GM19438 (cell line): Measurements from ENCODE around the gene ARMC5.
"Not testable (repeated sequence)": the region's sequence is repeated elsewhere in the genome, so short reads cannot be mapped to it uniquely, and the experiment has no call there.

ENCODE experiments used
- ATAC-seq: cut with Tn5 transposase; IDR thresholded peaks from one replicate; pipeline ENCODE4 v1.9.1; 2021; ENCODE audit warnings: low read depth; ENCODE audit not compliant: unreplicated experiment

Gene ARMC5

DNA sequence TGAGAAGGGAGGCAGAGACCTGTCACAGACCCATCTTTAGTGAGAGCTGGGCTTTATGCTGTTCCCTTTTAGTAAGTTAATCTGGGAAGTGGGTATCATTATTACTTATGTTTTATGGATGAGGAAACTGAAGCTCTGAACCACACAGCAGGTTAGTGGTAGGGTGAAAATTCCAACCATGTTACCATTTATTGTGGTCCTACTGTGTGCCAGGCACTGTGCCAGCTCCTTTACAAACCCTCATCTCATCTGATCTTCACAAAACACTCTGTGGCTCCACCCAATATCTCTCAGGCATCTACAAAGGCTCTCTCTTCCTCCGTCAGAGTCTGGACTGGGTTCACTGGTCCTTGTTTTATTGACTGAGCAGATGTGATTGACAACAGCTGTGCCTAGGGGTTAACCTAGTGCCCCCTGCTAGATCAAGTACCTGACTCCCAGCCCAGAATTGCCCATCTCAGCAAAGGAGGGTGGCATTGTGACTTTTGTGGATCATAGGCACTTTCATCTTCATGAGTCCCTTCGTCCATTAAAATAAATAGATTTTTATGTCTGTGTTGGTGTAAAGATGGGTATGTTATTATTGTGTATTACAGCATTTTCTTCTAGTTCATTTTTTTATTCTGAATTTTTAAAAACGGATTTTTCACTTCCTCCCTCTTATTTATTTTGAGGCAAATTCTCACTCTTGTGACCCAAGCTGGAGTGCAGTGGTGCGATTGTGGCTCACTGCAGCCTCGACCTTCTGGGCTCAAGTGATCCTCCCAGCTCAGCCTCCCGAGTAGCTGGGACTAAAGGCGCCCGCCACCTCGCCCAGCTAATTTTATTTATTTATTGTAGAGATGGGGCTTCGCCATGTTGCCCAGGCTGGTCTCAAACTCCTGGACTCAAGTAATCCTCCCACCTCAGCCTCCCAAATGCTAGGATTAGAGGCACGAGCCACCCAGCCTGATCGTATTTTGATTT is 15.8 kb downstream of the ARMC5 start:
- ATAC-seq = no peak

DNA sequence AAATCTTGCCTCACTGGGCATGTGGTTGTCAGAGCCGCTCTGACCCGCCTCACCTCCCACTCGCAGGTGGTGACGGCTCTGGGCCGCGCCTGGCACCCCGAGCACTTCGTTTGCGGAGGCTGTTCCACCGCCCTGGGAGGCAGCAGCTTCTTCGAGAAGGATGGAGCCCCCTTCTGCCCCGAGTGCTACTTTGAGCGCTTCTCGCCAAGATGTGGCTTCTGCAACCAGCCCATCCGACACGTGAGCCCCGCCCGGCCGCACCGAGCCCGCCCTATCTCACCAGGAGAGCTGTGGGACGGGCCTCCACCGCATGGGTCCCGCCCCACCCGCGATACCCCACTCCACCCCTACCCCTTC is 16.6 kb downstream of the ARMC5 start:
- ATAC-seq = no peak

DNA sequence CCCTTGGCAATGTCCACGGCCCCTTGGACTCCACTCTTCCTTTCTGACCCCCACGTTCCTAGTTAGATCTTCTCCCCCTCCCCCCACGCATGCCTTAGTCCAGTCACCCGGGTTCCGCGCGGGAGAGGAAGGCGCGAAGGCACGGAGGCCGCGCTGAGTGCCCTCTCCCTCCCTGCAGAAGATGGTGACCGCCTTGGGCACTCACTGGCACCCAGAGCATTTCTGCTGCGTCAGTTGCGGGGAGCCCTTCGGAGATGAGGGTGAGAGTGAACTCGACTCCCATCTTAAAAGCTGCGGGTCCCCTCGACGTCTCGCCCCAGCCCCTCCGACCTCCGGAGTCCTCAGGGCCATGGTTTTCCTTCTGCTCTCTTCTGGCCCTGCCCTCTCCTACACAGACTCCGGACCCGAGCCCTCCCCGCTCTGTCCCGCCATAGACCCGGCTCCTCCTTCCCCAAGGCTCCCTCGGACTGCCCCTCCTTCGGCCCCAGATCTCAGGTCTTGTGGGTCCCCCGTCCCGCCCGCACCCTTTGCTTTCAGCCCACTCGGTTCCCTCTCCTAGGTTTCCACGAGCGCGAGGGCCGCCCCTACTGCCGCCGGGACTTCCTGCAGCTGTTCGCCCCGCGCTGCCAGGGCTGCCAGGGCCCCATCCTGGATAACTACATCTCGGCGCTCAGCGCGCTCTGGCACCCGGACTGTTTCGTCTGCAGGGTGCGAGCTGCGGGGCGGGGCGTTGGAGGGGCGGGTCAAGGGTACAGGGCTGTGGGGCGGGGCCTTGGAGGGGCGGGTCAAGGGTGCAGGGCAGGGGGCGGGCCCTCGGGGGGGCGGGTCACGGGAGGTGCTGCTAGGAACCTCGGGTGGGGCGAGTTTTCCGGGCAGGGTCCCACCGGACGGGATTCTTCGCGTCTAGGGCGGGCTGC is 17.3 kb downstream of the ARMC5 start:
- no peak for ATAC-seq

DNA sequence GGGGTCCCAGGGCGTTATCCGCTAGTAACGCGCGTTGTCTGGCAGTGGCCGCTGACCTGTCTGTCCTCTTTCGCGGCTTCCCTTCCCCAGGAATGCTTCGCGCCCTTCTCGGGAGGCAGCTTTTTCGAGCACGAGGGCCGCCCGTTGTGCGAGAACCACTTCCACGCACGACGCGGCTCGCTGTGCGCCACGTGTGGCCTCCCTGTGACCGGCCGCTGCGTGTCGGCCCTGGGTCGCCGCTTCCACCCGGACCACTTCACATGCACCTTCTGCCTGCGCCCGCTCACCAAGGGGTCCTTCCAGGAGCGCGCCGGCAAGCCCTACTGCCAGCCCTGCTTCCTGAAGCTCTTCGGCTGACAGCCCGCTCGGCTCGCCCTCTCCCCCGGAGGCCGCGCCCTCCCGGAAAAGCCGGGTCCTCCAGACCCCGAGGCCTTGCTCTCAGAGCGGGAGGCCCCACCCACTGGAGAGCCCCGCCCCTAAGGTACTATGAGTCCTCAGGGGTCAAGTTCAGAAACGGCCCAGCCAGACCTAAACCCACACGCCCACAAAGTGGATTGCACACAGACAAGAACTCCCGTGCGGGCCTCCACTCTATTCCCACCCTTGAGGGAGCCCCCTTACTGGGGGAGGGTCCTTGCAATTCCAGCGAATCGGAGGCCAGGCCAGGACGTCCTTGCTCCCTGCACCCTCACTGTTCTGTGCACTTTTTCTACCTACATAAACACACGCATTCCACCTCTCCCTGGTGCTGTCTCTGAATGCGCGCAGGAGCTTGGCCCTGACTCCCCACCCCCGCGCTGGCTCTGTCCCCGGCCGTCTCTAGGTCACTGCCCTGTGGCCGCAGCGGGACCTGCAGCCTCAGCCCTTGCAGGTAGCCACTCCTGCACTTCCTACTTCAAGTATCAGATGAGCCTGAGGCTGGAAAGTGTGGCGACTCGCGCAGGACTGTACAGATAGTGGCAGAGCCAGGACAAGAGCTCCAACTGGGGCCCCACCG is 18.2 kb downstream of the ARMC5 start:
- no peak for ATAC-seq

DNA sequence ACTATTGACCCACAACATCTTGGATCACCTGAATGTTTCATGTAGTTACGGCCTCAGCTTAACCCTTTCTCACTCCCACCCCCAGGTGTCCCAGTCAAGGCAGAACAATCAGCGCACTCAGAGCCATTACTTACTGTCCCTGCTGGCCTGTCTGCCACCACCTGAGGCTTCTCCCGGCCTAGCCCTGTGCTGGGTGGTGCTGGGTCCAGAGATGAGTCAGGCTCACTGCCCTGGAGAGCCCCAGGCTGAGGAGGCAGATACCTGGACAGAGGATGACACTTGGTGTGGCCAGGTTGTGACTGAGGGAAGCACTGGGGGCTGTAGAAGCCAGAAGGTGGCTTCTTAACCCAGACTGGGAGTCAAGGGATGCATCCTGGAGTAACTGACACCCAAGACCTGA is 19.7 kb downstream of the ARMC5 start:
- no peak for ATAC-seq

DNA sequence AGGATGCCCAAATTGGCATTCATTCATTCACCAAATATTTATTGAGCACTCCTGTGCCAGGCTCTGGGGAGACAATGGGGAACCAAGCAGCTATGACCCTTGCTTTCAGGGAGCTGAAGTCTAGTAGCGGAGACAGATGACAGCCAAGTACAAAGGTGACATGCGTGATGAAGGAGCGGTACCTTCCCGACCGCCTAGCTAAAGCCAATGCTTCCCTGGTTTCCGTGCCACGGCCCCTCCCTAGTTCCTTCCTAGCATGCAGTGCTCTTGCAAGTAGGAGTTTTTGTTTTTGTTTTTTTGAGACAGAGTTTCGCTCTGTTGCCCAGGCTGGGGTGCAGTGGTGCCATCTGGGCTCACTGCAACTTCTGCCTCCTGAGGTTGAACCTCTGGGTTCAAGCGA is 20.4 kb downstream of the ARMC5 start:
- ATAC-seq = no peak

DNA sequence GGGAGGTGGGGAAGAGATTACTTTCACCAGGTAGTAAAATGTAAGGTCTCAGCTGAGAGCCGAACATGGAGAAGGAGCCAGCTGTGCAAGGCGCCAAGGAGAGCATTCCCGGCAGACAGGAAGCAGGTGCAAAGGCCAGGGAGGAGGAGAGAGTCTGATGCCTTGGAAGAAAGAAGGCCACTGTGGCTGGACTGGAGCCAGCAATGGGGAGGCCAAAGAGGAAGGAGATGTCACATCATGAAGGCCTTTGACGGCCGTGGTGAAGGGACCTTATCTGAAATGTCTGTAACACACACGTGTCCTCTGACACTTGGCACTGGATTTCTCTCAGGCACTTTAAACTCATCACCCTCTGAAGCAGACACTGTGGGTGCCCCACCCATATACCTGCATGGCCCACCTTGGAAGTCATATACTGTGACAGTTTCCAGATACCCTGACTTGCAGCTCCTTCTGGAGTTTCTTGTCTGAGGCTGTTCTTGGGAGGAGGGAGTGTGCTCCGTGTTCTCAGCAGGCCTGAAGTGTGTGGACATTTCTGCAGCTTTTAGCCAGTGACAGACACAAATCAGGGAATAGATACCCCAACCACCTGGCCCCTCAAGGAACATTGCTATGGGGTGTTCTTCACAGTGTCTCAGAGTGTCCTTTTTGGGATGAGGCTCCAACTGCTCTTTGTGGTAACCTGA is 21.7 kb downstream of the ARMC5 start:
- ATAC-seq = no peak

DNA sequence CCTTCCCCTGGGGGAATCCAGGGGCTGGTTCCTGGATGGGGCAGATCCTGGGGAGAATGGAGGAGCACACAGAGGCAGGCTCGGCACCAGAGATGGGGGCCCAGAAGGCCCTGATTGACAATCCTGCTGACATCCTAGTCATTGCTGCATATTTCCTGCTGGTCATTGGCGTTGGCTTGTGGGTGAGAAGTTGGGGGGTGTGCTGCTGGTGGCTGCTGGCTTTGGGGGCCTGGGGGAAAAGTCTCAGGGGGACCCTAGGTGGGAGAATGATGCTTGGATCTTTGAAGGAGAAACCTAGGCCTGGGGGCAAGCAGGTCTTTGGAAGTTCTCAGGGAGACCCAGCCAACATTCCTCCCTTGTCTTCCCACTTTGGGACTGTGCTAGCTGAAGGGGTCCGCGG is 23.8 kb downstream of the ARMC5 start, which contains the start of gene SLC5A2:
Gene SLC5A2, plus strand, starts transcription at position 43 of the 400 bp plus-strand sequence. Its CDS starts 14 bp downstream, at position 57.
- no peak for ATAC-seq

DNA sequence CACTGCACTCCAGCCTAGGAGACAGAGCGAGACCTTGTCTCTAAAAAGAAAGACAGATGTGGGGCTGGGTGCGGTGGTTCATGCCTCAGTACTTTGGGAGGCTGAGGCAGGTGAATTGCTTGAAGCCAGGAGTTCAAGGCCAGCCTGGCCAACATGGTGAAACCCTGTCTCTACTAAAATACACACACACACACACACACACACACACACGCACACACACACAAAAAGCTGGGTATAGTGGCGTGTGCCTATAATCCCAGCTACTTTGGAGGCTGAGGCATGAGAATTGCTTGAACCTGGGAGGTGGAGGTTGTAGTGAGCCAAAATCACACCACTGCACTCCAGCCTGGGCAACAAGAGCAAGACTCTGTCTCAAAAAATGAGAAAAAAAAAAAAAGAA is 24.7 kb downstream of the ARMC5 start:
- not testable (repeated sequence) for ATAC-seq

DNA sequence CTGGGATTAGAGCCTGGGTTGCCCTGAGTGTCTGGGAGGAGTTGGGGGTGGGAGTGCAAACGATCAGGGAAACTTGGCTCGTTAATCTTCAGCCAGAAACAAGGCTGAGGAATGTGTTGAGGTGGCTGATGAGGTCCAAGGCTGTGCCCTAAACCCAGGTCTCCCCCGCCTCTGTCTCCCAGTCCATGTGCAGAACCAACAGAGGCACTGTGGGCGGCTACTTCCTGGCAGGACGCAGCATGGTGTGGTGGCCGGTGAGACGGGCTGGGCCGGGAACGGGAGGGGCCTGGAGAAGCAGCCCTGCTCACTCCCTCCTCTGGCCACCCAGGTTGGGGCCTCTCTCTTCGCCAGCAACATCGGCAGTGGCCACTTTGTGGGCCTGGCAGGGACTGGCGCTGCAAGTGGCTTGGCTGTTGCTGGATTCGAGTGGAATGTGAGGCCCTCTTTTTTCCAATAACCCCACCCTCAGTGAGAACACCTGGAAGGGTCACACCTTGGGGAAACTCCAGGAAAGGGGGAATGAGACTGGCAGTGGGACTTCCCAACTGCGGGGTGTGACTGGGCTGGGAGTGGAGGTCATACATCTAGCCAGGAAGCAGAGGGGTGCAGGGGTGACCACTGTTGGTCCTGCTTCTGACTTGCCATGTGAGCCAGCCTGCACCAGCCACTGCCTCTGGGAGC is 25.3 kb downstream of the ARMC5 start:
- ATAC-seq = no peak

DNA sequence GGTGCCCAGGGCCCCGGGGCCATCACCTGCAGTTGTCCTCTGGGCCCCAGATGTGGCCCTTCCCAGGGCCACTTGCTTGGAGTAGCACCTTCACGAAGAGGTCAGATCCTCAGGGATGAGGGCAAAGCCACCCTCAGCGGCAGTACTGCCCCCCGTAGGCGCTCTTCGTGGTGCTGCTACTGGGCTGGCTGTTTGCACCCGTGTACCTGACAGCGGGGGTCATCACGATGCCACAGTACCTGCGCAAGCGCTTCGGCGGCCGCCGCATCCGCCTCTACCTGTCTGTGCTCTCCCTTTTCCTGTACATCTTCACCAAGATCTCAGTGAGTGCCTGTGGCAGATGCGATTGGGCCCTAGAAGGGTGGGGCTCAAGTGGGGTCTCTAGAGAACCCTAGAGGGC is 26.3 kb downstream of the ARMC5 start:
- ATAC-seq = no peak

DNA sequence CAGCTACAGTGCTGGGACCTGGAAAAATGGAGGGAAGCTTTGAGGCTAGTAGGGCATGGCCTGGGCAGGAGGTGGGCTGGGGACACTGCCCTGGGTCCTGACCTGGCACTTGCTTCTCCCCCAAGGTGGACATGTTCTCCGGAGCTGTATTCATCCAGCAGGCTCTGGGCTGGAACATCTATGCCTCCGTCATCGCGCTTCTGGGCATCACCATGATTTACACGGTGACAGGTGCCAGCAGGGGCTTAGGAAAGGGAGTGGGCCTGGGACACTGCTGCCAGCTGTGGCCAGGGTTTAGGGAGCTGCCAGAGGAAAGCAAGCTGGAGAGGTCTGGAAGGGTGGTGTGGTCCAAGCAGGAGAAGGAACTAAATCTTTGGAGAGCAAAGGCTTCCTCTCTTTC is 26.7 kb downstream of the ARMC5 start:
- ATAC-seq = no peak

DNA sequence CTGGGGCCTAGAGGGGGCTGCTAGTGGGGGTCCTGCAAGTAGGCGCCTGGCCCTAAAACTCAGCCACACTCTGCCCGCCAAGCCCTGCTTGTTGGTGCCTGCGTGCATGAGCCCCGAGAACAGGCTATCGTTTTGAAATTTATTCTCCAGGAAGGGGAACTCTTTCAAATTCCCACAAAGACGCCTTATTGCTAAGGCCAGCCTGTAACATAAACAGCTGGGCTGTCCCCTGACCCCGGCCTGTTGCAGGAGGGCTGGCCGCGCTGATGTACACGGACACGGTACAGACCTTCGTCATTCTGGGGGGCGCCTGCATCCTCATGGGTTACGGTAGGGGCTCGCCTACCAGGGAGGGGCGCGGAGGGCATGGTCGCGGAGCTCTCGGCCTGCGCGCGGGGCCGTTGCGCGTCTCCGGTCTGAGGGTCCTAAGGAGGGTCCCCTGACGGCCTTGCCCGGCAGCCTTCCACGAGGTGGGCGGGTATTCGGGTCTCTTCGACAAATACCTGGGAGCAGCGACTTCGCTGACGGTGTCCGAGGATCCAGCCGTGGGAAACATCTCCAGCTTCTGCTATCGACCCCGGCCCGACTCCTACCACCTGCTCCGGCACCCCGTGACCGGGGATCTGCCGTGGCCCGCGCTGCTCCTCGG is 27.9 kb downstream of the ARMC5 start:
- ATAC-seq = no peak

DNA sequence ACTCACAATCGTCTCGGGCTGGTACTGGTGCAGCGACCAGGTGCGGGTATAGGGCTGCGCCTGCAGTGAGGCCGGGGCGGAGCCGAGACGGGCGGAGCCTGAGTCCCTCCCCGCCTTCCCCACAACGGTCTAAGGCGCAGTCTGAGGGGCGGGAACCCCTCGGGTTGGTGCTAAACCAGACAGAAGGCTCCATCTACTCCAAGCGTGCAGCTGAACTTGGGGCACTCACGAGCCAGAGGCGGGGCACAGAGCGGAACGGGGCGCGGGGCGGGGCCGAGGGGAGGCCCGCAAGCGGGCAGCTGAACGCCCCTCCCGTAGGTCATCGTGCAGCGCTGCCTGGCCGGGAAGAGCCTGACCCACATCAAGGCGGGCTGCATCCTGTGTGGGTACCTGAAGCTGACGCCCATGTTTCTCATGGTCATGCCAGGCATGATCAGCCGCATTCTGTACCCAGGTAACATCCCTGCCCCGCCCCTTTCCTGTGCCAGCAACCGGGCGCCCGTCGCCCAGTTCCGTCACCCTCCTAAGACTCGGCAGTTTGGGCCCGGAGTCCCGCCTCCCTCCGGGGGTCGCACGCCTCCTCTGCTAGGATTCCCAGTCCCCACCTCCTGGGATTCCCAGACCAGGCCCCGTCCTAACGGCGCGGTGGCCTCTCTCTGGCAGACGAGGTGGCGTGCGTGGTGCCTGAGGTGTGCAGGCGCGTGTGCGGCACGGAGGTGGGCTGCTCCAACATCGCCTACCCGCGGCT is 28.6 kb downstream of the ARMC5 start:
- peak; percentile 82 for ATAC-seq

DNA sequence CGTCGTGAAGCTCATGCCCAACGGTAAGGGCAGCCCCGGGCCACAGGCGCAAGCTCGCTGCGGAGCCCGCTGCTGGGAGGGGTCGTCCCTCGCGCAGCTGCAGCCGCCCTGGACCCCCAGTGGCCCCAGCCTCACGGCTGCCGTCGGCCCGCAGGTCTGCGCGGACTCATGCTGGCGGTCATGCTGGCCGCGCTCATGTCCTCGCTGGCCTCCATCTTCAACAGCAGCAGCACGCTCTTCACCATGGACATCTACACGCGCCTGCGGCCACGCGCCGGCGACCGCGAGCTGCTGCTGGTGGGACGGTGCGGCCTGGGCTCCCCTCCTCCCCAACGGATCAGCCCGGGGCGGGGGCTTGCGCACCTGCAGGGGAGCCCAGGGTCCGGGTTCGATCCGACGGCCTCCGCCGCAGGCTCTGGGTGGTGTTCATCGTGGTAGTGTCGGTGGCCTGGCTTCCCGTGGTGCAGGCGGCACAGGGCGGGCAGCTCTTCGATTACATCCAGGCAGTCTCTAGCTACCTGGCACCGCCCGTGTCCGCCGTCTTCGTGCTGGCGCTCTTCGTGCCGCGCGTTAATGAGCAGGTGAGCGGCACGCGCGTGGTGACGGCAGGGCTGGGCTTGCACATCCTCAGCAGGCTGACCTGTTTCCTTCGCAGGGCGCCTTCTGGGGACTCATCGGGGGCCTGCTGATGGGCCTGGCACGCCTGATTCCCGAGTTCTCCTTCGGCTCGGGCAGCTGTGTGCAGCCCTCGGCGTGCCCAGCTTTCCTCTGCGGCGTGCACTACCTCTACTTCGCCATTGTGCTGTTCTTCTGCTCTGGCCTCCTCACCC is 29.4 kb downstream of the ARMC5 start:
- ATAC-seq = no peak

DNA sequence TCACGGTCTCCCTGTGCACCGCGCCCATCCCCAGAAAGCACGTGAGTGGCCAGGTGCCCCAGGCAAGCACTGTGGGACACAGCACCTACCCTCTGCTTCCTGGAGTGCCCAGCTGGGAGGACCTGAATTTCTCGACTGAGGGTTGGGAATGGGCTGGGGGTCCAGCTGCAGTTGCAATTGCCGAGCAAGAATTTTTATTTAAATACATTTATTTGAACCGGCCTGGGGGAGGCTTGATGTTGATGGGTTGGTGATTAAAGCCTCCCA is 29.9 kb downstream of the ARMC5 start:
- no peak for ATAC-seq
